ENCODE results near the gene C17orf67.

- no peak for TF ChIP-seq CTCF (IDR thresholded peaks at IDR 0.05; ENCODE audit: low read depth, low read length, poor library complexity, severe bottlenecking)
- no peak for TF ChIP-seq EZH2phosphoT487 (IDR thresholded peaks at IDR 0.05; ENCODE audit: borderline replicate concordance, low read length)
These were observed 2.2 kb downstream of the C17orf67 start for GRCh38 chr17:56831369-56832095.

Data from DOHH2 (cell line).